ENCODE results near the gene RAN. TPM values are rescaled to one million over a fixed set of nuclear protein-coding genes. Genes with fewer than 3 reads are reported as not detected.
"Not testable (repeated sequence)": the region's sequence is repeated elsewhere in the genome, so short reads cannot be mapped to it uniquely, and the experiment has no call there.

RAN gene
- total RNA-seq, 1 experiment from 2014 or later = 1,013 TPM

DNA sequence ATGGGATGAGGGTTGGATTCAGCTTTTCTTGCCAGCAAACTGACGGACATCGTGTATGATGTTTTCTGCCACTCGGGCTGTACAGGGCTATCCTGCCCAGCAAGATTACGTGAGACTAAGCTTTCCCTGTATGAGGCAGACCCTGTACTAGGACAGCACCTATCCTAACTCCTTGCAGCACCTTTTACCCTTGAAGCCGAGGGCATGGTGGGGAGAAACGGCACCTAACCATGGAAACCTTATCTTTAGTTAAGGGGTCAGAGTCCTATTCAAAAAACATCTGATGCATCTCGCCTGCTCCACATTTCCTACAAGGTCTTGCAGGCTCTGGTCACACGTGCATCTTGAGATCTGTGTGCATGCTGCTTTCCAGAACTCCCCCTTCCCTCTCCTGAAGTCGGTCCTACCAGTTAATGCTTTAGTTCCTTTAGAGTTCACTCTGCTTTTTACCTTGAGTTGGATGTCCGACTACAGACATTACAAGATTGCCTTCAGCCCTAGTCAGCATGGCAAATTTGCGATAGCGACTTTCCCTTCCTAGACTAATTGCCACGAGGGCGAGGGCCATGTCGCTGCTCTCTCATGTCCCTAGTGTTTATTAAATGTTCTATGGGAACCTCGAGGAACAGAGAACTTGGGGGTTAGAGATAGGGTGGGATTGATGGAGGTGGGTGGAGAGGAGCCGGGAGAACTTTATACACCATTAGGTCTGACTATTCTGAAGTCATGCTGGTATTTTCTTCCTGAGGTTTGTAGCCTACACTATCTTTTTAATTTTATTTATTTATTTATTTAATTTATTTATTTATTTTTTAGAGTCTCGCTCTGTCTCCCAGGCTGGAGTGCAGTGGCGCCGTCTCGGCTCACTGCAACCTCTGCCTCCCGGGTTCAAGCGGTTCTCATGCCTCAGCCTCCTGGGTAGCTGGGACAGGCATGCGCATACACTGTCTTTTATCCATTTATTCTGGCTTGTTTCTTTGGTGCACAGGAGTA lies 6.6 kb downstream of the RAN start:
- peak; percentile 13 for DNase-seq (ENCODE audit: low read depth)

DNA sequence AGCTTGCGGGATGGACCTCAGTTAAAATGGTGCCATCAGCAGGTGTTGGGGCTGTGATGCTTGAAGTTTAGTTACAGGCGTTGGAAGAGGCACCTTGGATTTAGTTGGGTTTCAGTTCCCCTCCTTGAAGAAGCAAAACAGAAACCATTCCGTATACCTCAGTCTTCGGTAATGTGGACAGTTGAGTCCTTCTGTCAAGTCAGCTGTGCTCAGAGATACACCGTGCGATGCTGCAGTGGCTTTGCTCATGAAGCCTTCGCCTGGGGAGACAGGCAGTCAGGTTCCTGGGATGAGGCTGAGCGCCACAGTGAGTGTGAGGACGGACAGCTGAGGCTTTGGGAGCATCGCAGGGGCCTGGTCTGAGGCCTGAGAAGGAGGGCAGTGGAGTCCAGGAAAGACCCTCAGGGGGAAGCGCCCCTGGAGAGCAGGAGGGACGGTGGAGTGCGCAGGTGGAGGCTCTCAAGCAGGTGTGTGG lies 7.4 kb downstream of the RAN start:
- peak; percentile 32 for DNase-seq (ENCODE audit: low read depth)

DNA sequence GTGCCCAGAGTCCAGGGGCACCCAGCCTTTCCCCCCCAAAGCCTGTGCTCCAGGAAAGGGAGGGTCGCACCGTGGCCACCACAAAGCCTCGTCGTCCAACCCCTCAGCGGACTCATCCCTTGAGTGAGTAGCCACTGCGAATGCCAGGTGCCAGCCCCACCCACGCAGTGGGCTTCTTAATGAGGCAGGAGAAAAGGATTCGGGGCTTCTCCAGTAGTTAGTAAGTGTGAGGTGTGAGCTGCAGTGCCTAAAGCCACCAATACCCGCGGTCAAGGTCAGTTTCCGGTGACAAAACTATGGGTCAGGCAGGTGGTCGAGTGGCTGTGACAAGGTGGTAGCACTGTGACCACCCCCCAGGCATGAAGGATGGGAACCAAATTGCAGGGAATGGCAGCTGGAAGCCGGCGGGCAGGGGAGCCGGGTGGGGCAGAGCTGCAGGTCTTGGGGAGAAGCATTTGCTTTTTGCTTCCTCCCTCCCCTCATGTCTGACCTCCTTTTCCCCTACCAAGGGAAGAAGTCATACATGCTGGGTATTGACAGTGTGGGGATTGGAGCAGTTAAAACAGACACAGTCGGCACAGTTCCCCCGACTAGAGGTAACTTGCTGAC lies 8.0 kb downstream of the RAN start:
- peak; percentile 23 for DNase-seq (ENCODE audit: low read depth)

DNA sequence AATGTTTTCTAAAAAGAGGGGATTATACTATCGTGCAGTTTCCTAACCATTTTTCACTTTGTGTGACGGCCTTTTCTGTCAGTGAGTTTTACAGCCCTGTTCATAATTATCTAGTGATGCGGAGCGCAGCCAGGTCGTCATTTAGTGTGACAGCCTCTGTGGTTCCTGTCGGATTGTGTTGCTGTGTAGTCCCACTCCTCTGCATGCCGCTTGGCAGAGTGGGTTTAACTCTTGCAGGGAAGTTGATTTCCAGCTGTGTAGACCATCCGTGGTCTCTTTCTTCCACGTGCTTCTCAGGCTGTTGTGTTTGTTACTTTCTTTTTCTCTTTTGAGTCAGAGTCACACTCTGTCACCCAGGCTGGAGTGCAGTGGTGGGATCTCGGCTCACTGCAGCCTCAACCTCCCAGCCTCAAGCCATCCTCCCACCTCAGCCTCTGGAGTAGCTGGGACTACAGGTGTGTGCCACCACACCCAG lies 8.6 kb downstream of the RAN start:
- peak; percentile 9 for DNase-seq (ENCODE audit: low read depth)

DNA sequence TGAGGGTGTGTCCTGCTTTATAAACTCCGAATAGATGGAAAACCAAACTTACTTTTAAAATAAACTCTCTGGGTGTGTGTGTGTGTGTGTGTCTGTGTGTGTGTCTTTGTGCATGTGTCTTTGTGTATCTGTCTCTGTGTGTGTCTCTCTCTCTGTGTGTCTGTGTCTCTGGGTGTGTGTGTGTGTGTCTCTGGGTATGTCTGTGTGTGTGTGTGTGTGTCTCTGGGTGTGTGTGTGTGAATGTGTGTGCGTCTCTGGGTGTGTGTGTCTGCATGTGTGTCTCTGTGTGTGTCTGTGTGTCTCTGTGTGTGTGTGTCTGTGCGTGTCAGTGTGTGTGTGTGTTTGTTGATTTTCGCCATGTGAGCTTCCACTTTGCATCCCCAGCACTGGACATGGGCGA lies 9.2 kb downstream of the RAN start:
- no peak for DNase-seq (ENCODE audit: low read depth)

DNA sequence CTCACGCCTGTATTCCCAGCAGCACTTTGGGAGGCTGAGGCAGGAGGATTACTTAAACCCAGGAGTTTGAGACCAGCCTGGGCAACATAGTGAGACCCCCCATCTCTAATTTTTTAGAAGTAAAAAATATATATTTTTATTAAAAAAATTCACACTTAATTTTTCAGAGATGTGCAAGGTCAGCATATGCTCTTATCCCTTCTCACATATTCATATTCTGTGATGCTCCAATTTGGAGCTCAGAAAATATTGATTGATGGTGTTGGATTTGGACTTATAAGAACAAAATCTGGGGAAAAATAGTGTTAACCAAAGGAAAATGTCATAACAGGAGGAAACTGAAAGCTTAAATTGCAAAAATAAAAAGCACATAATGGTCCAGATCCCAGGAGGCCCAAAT lies 9.7 kb downstream of the RAN start:
- no peak for DNase-seq (ENCODE audit: low read depth)

DNA sequence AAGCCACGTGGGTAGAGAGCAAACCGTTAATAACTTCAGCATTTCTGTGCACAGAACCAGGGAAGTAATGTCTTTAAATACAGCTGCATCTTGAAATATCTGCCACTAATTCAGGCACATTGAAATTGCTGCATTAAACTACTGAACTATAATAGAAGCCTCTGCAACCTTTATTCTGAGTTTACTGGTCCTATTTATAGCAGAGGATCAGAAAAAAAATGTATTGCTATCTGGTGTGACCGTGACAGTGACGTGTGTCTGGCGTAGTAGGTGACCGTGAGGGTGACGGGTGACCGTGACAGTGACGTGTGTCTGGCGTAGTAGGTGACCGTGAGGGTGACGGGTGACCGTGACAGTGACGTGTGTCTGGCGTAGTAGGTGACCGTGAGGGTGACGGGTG lies 15.3 kb downstream of the RAN start:
- DNase-seq (ENCODE audit: low read depth) = not testable (repeated sequence)

DNA sequence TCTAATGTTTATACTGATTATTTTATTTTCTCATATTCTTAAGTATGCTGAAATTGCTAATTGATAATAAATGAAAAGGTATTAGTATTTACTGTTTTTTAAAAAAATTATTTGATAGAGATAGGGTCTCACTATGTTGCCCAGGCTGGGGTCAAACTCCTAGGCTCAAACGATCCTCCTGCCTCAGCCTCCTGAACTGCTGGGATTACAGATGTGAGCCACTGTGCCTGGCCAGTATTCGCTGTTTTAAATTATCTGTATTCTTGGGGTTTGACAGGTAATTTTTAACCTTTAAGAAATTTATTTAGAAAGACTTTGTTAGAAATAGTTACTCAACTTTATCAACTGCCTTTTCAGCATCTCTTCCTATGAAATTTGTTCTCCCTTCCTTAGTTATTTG lies 32.2 kb downstream of the RAN start:
- DNase-seq (ENCODE audit: low read depth) = no peak

DNA sequence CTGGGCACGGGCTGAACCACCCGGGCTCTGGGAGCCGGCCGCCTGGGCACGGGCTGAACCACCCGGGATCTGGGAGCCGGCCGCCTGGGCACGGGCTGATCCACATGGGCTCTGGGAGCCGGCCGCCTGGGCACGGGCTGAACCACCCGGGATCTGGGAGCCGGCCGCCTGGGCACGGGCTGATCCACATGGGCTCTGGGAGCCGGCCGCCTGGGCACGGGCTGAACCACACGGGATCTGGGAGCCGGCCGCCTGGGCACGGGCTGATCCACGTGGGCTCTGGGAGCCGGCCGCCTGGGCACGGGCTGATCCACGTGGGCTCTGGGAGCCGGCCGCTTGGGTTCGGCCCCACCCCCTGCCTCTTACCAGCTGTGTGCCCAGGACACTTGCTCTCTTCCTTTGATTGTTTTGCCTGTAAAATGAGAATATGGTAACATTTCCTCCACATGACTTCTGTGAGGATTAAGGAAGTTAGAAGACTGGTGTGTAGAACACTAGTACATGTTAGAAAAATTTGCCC lies 33.1 kb downstream of the RAN start:
- not testable (repeated sequence) for DNase-seq (ENCODE audit: low read depth)

DNA sequence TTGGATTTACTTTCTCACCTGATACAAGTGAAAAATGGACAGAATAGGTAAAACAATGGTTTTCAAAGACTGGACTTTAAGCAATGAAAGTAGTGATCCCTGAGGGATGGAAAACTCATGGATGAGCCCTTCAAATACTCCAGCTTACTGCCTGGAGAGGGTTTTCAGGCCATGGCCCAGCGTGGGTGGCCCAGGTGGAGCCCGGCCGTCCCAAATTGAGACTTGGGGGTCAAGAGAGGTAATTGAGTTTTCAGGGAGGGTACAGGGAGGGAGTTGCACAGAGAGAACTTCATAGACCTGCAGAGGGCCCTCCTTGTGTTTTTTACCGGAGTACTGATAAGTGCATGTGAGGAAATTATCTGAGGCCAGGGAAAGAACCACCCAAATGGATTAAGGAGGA lies 37.2 kb downstream of the RAN start:
- DNase-seq (ENCODE audit: low read depth) = no peak

DNA sequence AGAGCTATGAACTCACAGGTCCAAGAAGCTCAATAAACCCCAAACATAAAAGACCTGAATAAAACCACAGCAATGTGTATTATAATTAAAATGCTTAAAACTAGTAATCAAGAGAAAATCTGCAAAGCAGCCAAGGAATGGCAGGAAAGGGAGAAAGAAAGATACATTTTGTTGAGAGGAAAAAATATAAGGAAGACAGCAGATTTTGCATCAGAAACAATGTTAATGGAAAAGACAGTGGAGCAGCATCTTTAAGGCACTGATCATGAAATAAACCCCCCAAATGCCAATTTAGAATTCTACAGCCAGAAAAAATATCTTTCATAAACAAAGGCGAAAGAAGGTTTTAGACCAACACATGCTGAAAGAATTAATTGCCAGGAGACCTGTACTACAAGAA lies 39.3 kb downstream of the RAN start:
- DNase-seq (ENCODE audit: low read depth) = no peak

DNA sequence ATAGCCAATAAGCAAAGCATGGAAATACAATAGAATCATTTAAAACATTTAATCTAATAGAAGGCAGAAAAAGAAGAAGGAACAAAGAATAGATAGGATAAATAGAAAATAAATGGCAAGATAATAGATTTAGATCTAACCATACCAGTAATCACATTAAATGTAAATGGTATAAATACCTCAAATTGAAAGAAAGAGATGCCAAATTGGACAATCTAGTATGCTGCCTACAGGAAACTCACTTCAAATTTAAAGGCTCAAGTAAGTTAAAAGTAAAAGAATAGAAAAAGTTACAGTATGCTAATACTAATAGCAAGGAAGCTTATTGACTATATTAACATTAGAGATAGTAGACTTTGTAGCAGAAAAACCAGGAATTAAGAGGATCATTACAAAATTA lies 40.1 kb downstream of the RAN start:
- DNase-seq (ENCODE audit: low read depth) = no peak

DNA sequence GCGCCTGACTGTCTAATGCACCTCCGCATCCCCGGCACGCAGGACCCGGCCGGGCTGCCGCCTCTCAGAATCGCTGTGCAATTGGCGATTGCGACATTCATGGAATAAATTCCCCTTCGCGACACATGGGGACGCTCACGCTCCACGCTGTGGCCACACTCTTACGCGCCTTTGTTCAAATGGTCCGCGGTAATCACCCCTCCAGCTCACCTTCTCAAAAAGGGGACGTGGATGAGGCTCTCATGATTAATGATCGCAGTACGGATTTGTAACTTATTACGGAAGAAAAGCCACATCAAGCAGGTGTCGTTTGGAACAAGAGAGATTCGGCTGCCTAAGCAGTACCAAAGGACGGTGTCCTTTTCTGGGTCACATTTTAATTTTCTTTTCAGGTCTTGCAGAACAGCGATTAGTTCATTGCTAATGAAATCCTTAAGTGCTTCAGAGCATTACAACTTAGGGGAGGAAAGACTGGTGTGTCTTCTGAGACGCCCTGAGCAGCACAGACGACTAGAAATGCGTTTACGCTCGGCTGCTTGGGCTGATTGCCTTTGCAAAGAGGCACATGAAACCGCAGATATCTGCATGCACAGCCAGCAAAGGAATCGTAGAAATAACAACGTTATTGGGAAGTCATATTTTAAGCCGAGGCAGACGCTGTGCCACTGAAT lies 44.5 kb downstream of the RAN start:
- DNase-seq (ENCODE audit: low read depth) = peak; percentile 79

DNA sequence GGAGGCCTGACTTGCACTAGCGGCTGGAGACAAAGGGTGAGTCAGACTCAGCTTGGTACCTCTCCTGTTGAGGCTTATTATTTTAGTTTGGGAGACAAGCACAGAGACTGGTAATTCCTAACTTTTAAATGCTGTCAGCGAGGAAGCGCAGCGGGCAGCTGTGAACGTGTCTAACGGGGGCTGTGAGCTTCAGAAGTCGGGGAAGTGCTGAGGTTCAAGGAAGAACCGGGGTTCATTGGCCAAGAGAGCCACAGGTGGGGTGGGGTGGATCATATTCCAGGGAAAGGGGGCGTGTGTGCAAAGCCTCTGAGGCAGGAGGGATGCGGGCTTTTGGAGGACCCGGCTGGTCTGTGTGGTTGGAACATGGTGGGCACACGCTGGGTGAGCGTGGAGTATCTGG lies 45.7 kb downstream of the RAN start:
- DNase-seq (ENCODE audit: low read depth) = no peak

DNA sequence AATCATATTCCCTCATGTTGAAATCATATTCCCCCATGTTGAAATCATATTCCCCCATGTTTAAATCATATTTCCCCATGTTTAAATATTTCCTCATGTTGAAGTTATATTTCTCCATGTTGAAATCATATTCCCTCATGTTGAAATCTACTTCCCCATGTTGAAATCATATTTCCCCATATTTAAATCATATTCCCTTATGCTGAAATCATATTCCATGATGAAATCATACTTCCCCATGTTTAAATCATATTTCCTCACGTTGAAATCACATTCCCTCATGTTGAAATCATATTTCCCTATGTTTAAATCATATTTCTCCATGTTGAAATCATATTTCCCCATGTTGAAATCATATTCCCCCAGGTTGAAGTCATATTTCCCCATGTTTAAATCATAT lies 47.2 kb downstream of the RAN start:
- DNase-seq (ENCODE audit: low read depth) = no peak

DNA sequence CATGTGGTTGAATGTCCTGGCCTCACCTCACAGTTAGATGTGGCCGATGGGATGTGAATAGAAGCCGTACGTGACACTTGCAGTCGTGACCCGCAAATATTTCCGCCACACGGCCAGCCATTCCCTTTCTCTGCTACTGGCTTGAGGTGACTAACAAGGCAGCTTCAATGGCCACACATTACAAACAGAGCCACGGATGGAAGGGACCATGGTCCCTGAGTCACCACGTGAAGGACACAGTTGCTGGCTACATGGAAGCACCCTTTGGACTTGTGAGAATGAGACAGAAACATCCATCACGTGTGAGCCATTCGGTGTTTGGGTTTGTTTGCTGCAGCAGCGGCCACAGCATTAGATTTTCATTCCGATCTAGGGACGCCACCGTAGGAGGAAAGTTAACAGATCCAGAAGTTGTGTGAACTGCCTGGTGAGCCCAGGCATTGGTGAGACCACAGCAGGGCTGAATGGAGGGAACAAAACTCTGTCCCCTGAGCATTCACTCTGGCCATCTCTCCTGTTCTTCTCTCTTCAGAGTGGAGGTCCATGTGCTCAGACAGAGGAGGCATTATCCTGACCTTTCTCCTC lies 48.3 kb downstream of the RAN start:
- no peak for DNase-seq (ENCODE audit: low read depth)

DNA sequence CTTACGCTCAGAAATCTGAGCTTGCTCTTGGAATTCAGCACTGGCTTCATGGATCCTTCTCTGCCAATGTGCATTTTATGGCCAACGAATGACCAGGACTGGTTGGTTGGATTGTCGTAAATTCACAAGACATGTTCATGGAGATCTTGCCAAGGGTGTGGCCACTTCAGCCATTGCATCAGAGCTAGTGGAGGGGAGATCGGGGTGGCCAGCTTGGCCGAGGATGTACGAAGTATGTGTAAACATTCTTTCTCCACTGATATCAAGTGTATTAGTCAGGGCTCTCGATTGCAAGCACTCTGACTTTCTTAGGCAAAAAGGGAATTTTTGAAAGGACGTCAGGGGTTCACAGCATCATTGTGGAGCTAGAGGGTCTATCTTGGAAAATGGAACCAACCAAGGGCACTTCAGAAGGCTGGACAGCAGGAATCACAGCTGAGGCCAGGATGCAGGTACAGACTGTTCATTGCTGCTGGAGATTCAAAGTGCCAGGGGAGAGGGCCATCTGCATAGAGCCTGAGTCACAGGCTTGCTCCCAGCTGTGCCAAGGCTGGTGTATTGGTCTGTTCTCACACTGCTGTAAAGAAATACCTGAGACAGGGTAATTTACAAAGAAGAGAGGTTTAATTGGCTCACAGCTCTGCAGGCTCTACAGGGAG lies 49.0 kb downstream of the RAN start:
- DNase-seq (ENCODE audit: low read depth) = peak; percentile 40

DNA sequence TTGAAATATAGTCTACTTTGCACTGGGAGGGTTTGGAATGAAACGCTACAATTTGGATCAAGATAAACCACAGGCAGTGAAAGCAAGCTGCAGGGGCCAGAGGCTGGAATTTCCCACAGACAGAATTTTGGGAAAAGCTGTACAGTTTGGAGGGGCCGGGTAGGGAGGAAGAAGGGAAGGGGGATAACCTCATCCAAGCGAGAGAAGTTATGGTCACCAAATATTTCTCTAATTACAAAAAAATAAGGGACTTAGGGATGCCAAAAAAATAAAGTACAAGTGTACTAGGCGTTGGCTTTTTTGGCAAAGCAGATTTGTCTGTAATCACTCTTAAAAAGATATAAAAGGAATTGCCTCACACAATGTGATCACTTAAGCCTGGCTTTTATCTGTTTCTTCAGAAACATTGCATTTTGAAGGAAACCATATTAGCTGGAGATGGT lies 50.7 kb downstream of the RAN start:
- no peak for DNase-seq (ENCODE audit: low read depth)

DNA sequence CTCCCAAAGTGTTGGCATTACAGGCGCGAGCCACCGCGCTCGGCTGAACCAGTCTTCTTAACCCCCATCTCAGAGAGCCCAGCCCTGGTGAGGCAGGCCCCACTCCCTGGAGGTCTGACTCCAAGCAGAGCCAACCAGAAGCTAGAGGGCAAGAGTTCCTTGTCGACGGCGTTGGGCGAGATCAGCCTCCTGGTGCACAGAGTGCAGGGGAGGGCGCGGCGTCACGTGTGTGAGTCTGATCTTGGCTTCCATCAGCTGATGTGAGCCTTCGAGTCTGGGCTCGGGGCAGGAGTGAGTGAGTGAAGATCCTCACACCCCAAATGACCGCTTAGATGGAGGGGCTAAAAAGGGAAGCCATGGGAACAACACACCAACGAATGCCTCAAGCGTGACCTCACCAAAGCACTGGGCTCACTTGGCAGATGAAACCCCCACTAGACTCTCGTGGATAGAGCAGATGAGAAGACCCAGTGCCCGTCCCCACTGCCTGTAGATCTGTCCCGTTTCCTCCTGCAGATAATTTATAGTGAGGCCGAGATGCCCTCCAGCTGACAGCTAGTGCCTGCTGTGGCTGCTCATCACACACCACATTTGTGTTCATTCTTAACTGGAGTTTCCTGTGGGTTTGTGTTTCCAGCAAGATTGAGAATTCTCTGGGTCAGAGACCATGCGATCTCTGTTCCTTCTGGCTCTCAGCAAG lies 53.2 kb downstream of the RAN start:
- no peak for DNase-seq (ENCODE audit: low read depth)

DNA sequence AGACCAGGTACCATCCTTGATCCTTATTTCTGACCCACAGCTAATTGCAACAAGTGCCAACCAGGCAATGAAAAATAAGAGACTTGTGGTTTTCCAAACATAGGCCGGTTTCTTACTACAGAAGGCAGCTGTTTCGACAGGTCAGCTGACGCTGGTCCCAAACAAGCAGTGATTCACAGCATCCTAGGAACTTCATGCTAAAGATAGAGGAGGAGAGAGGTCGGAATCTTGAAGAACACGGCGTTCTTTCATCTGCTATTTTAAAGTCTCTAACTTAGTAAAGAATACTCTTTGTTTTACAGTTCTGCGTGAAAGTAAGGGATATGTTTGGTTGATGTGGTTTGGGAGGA lies 53.8 kb downstream of the RAN start:
- DNase-seq (ENCODE audit: low read depth) = no peak
